Measurements from ENCODE around the gene ZDHHC22. TPM values are rescaled to one million over a fixed set of nuclear protein-coding genes. Genes with fewer than 3 reads are reported as not detected.
"Not testable (repeated sequence)": the region's sequence is repeated elsewhere in the genome, so short reads cannot be mapped to it uniquely, and the experiment has no call there.

Gene ZDHHC22
- total RNA-seq, 1 donor from 2014 or later, result 0.16 TPM

DNA sequence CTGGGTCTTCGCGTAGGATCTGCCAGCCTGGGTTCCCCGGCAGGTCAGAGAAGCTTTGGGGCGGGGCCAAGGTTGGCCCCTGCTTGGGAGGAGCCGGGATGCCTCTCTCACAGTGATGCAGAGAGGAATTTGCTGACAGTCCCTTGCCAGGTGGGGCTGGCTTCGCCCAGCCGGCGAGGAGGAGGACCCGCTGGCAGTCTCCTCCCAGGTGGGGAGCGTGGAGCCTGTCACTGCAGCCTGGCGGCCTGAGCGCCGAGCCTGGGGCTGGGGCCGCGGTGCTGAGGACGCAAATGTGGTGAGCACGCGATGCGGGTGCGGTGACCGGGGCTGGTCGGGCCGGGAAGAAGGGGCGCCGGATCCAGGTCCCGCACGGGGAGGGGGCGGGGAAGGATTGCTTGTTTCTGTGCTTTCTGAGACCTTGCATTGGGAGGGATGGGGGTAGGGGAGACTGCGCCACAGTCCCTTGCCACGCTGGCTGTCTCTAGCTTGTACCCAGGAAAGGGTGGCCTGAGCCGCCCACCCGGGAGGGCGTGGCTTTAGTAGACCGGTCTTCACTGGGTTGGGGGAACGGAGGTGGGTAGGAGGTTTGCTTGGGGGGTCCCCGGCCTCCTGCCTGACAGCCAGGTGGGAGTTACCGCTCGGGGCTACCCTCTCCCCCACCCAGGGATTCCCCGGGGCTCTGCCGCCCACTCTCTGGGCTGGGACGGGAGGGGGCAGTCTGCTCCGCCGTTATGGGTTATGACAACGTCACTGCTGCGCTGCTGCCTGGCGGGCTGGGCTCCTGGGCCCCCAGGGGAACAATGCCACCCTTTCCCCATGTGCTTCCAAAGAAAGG, 40.2 kb upstream of the ZDHHC22 start, which contains the start of gene TMEM63C:
Gene TMEM63C (plus strand): TSS at position 196 of the 835 bp plus-strand sequence. CDS start 37,016 bp downstream, outside the sequence.
- Mint-ChIP-seq H3K4me1 (ENCODE audit: unreplicated experiment) (peaks cover 5% of the 10 kb centered on the region), H3K36me3 (ENCODE audit: unreplicated experiment) (no peaks in the 10 kb centered on the region), H3K27me3 (ENCODE audit: unreplicated experiment) (peaks cover 22% of the 10 kb centered on the region), H3K4me3 (ENCODE audit: unreplicated experiment) (peak within 1 kb of the TSS; percentile 64), H3K27ac (ENCODE audit: unreplicated experiment) (no peak within 1 kb of the TSS), H3K9me3 (ENCODE audit: unreplicated experiment) (no peaks in the 10 kb centered on the region)
- peak; percentile 79 for DNase-seq (ENCODE audit: extremely low spot score, unreplicated experiment)
- TF ChIP-seq, protein P1, sequence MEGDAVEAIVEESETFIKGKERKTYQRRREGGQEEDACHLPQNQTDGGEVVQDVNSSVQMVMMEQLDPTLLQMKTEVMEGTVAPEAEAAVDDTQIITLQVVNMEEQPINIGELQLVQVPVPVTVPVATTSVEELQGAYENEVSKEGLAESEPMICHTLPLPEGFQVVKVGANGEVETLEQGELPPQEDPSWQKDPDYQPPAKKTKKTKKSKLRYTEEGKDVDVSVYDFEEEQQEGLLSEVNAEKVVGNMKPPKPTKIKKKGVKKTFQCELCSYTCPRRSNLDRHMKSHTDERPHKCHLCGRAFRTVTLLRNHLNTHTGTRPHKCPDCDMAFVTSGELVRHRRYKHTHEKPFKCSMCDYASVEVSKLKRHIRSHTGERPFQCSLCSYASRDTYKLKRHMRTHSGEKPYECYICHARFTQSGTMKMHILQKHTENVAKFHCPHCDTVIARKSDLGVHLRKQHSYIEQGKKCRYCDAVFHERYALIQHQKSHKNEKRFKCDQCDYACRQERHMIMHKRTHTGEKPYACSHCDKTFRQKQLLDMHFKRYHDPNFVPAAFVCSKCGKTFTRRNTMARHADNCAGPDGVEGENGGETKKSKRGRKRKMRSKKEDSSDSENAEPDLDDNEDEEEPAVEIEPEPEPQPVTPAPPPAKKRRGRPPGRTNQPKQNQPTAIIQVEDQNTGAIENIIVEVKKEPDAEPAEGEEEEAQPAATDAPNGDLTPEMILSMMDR (IDR thresholded peaks at IDR 0.05), result no peak

DNA sequence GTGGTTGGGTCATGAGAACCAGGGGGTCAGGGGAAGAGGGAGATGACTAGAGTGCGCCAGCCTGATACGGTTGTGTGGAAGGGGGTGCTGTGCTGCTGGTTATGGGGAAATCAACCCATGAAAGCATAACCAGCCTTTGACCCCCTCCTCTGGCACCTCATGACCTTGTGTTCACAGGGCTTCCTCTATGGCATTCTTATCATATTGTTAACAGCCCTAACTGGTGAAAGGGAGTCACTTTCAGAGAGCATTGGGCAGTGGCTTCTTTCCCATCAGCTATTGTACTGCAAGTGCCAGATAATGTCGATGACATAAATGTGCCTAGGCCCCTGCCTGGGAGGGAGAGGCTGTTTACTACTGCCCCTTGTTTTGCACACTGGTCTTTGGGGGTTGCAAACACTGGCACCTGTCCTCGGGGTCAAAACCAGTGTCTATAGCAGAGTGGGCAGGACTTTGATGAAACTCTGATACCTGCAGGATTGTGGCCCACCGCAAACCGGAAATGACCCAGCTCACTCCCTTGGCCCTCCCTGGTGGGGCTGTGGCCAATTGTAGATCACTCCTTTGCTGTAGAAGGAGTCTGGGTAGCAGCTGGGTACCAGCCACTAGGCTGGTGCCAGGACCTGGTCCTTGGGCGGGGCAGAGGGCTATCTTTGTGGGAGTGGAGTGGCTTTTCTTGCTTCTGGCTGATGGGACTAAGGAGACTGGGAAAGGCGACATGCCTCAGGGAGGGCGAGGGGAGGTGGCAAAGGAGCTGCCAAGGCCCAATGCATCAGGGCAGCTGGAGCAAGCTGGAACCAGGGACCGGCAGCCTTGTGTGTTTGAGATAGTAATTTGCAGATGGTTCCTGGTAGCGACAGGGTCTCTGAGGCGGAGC, 39.4 kb upstream of the ZDHHC22 start:
- Mint-ChIP-seq H3K36me3 (ENCODE audit: unreplicated experiment) (no peaks in the 10 kb centered on the region), H3K27ac (ENCODE audit: unreplicated experiment) (no peak overlapping the region), H3K9me3 (ENCODE audit: unreplicated experiment) (no peaks in the 10 kb centered on the region), H3K4me1 (ENCODE audit: unreplicated experiment) (peaks cover 5% of the 10 kb centered on the region), H3K27me3 (ENCODE audit: unreplicated experiment) (peaks cover 23% of the 10 kb centered on the region), H3K4me3 (ENCODE audit: unreplicated experiment) (peak overlapping the region; percentile 64)
- TF ChIP-seq, protein P1 (IDR thresholded peaks at IDR 0.05), result no peak
- no peak for DNase-seq (ENCODE audit: extremely low spot score, unreplicated experiment)

DNA sequence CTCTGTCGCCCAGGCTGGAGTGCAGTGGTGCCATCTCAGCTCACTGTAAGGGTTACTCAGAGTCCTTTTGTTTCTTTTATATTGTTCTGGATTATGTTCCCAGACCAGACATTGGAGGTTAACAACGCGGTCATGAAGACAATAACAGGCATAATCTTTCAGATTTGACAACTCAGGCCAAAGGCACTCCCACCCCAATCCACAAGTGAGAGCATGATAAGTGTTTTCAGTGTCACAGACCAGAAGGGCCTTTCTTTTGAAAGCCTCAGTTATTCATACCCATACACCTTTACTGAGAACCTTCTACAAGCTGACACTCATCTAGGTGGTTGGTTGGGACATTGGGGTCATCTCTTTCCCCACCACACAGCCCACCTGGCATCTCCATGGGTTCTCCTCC, 37.1 kb upstream of the ZDHHC22 start:
- H3K27me3 Mint-ChIP-seq (ENCODE audit: unreplicated experiment), result peaks cover 25% of the 10 kb centered on the region
- no peaks in the 10 kb centered on the region for H3K9me3 Mint-ChIP-seq (ENCODE audit: unreplicated experiment)
- H3K27ac Mint-ChIP-seq (ENCODE audit: unreplicated experiment), result no peak overlapping the region
- no peak overlapping the region for H3K4me3 Mint-ChIP-seq (ENCODE audit: unreplicated experiment)
- no peak for DNase-seq (ENCODE audit: extremely low spot score, unreplicated experiment)
- no peaks in the 10 kb centered on the region for H3K36me3 Mint-ChIP-seq (ENCODE audit: unreplicated experiment)
- H3K4me1 Mint-ChIP-seq (ENCODE audit: unreplicated experiment), result peaks cover 5% of the 10 kb centered on the region
- TF ChIP-seq, protein P1 (IDR thresholded peaks at IDR 0.05), result no peak

DNA sequence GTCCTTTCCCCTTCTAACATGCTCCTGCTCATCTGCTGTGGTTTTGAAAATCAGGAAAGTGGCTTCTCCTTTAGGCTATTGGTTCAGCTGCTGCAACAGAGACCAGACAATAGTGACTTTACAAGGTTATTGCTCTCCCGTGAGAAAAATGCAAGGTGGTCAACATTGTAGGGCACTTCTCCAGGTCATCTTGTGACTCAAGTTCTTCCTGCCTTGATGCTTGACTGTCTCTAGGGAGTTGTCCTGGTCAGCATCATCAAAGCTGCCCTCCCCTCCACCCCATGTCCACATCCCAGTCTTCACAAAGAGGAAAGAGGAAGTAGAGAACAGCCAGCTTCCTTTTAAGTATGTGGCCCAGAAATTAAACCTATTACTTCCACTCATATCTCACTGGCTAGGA, 36.1 kb upstream of the ZDHHC22 start:
- Mint-ChIP-seq H3K36me3 (ENCODE audit: unreplicated experiment) (no peaks in the 10 kb centered on the region), H3K4me1 (ENCODE audit: unreplicated experiment) (peaks cover 5% of the 10 kb centered on the region), H3K27me3 (ENCODE audit: unreplicated experiment) (peaks cover 33% of the 10 kb centered on the region), H3K4me3 (ENCODE audit: unreplicated experiment) (no peak overlapping the region), H3K9me3 (ENCODE audit: unreplicated experiment) (no peaks in the 10 kb centered on the region), H3K27ac (ENCODE audit: unreplicated experiment) (no peak overlapping the region)
- TF ChIP-seq, protein P1 (IDR thresholded peaks at IDR 0.05), result no peak
- DNase-seq (ENCODE audit: extremely low spot score, unreplicated experiment), result no peak

DNA sequence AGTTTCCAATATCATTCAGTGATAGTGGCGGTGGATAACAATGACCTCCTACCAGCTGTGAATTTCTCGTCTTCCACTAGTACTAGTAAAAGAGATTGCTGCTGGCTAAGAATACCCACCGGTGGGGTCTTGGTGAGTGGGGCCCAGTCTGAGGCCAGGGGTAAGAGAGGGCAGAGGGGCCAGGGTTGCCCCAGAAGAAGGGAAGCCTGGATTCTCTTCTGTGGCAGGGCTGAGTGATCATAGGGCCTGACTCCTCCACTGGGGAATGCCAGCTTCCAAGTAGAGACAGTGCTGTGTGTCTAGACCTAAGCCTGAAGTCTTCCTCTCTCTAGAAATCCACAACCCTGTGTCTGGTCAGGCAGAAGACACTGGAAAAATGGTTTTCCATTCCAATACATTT, 34.3 kb upstream of the ZDHHC22 start:
- H3K4me3 Mint-ChIP-seq (ENCODE audit: unreplicated experiment), result no peak overlapping the region
- H3K9me3 Mint-ChIP-seq (ENCODE audit: unreplicated experiment), result no peaks in the 10 kb centered on the region
- H3K27ac Mint-ChIP-seq (ENCODE audit: unreplicated experiment), result no peak overlapping the region
- no peaks in the 10 kb centered on the region for H3K4me1 Mint-ChIP-seq (ENCODE audit: unreplicated experiment)
- no peaks in the 10 kb centered on the region for H3K36me3 Mint-ChIP-seq (ENCODE audit: unreplicated experiment)
- peak; percentile 64 for DNase-seq (ENCODE audit: extremely low spot score, unreplicated experiment)
- peaks cover 31% of the 10 kb centered on the region for H3K27me3 Mint-ChIP-seq (ENCODE audit: unreplicated experiment)
- TF ChIP-seq, protein P1 (IDR thresholded peaks at IDR 0.05), result no peak

DNA sequence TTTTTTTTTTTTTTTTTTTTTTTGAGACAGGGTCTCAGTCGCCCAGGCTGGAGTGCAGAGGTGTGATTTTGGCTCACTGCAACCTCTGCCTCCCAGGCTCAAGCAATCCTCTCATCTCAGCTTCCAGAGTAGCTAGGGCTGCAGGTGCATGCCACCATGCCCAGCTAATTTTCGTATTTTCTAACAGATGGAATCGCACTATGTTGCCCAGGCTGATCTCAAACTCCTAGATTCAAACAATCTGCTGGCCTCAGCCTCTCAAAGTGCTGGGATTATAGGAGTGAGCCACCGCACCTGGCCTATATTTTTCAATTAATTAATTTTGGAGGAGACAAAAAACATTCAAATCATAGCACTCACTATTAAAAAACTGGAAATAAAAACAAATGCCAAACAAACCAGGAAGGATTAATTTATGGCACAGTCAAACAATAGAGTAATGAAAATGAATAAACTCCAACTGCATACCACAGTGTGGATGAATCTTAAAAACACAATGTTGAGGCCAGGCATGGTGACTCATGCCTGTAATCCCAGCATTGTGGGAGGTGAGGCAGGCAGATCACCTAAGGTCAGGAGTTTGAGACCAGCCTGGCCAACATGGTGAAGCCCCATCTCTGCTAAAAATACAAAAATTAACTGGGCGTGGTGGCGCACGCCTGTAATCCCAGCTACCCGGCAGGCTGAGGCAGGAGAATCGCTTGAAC, 32.5 kb upstream of the ZDHHC22 start:
- not testable (repeated sequence) for H3K4me3 Mint-ChIP-seq (ENCODE audit: unreplicated experiment); DNase-seq (ENCODE audit: extremely low spot score, unreplicated experiment); H3K4me1 Mint-ChIP-seq (ENCODE audit: unreplicated experiment); H3K27ac Mint-ChIP-seq (ENCODE audit: unreplicated experiment); H3K36me3 Mint-ChIP-seq (ENCODE audit: unreplicated experiment)
- peaks cover 10% of the 10 kb centered on the region for H3K9me3 Mint-ChIP-seq (ENCODE audit: unreplicated experiment)
- peaks cover 21% of the 10 kb centered on the region for H3K27me3 Mint-ChIP-seq (ENCODE audit: unreplicated experiment)

All from osteocyte (in vitro differentiated cells).